NCI-H128 (cell line): Measurements from ENCODE around the gene RPL37.
"Not testable (repeated sequence)": the region's sequence is repeated elsewhere in the genome, so short reads cannot be mapped to it uniquely, and the experiment has no call there.

Experiments
- DNase-seq: peaks from one replicate; lab custom pipeline; 2025; ENCODE audit not compliant: unreplicated experiment; lab: John Stamatoyannopoulos, UW

The RPL37 gene

DNA sequence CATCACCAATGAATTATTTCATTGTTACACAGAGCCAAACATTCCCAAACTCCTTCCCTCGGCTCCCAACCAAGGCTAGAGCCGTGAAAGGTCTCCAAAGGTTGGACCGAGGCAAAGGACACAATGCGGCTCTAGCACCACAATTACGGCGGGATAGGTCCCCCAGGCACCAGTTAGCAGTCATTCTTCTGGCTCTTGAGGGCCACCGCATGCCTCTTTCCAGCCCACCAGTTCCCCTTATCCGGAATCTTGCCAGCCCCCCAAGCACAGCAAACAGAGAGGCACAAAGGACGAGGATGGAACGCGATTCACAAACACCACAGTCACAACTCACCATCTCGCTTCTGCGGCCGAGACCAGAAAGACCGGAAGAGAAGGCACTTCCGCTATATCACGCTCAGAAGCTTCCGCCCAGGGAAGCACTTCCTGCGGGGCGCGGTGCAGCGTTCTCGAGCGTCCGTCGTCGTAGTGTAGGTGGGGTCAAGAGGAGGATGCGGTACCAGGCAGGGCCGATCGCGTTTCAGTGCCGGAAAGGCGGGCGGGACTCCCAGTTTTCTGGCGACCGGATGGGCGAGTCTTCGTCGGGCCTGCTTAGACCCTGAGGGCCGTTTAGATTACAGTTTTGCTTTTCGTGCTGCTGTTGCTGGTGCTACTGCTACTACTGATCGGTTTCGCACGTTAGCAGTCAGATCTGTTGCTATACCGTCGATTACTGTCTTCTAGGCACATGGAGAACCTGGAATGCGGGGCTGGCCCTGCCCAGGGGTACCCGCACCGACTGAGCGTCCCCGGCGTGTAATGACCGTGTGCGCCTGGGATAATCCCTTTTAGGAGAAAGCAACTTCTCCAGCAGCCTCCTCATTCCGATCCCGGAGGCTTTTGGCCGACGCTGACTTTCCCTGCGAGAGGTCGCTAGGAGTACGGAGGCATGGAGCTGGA is at the start of gene RPL37:
TSS of gene RPL37 (minus strand) at position 374 of the 939 bp plus-strand sequence. CDS start at position 337, 37 bp downstream.
- peak; percentile 91 for DNase-seq

DNA sequence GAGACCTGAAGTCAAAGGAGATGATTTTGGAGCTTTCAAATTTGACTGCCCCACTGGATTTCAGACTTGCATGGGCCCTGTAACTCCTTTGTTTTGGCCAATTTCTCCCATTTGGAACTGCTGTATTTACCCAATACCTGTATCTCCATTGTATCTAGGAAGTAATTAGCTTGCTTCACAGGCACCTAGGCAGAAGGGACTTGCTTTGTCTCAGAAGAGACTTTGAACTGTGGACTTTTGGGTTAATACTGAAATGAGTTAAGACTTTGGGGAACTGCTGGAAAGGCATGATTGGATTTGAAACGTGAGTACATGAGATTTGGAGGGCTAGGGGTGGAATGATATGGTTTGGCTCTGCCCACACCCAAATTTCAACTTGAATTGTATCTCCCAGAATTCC is 48.0 kb upstream of the RPL37 start:
- not testable (repeated sequence) for DNase-seq

DNA sequence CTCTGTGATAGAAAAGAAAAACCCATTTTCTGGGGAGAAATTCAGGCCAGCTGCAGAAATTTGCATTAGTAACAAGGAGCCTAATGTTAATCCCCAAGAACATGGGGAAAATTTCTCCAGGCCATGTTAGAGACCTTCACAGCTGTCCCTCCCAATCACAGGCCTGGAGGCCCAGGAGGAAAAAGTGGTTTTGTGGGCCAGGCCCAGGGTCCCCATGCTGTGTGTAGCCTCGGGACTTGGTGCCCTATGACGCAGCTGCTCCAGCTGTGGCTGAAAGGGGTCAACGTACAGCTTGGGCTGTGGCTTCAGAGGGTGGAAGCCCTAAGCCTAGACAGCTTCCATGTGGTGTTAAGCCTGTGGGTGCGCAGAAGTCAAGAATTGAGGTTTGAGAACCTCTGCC is 47.3 kb upstream of the RPL37 start:
- no peak for DNase-seq

DNA sequence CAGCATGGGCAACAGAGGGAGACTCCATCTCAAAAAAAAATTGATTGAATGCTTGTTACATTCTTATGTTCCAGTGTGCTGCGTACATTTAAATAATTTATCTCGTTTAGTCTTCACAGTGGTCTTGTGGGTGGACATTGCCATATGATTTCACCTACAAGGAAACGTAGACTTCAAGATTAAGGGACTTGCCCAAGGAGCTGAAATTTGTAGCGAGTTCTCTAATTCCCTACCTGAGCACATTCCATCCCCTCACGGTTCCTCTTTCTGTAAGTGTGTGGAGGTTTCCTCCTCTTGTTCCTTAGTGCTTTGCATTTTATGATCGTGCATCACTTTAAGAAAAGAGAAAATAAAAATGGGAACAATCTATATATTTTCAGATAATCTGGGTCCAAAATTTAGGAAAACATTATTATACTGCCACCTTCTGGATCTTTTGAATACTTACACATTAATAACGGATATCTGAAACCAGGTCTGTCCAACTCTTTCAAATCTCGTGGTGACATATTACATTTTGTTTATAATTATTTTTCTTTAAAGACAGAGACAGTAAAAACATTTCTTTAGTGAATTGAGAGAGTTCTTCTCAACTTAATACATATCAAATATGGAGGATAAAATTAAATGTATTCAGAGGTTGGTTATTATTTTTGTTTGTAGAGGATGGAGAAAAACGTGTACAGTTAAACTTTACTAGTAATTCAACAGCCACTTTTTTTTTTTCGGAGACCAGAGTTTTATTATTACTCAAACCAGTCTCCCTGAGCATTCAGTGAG is 44.3 kb upstream of the RPL37 start:
- no peak for DNase-seq

DNA sequence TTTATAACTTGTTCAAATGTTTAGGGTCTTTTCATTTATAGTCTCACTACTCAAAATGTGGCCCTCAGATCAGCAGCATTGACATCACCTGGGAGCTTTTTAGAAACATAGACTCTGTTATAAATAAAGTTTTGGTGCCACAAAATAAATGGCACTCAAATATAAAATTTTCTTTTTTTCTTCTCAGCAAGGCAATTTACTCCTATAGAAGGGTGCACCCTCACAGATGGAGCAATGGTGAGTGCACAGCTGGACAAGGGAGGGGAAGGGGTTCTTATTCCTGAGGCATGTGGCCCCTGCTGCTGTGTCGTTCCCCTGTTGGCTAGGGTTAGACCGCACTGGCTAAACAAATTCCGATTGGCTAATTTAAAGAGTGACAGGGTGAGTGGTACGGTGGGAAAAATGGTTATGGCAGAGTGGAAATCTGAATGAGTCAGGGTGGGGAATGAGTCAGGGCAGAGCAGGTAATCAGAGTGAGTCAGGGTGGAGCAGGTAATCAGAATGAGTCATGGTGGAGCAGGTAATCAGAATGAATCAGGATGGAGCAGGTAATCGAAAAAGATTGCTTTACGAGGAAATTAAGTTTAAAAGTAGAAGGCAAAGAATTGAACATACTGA is 42.5 kb upstream of the RPL37 start:
- DNase-seq = no peak

DNA sequence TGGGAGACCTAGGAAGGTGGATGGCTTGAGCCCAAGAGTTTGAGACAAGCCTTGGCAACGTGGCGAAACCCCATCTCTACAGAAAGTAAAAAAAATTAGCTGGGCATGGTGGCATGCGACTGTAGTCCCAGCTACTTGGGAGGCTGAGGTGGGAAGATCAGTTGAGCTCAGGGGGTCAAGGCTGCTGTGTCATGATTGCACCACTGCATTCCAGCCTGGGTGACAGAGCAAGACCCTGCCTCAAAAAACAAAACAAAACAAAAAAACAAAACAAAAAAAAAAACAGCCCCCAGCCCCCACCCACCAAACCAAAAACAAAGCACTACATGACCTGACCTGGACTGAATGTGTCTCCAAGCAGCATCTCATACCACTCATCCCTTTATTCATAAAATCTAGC is 40.9 kb upstream of the RPL37 start:
- DNase-seq = no peak

DNA sequence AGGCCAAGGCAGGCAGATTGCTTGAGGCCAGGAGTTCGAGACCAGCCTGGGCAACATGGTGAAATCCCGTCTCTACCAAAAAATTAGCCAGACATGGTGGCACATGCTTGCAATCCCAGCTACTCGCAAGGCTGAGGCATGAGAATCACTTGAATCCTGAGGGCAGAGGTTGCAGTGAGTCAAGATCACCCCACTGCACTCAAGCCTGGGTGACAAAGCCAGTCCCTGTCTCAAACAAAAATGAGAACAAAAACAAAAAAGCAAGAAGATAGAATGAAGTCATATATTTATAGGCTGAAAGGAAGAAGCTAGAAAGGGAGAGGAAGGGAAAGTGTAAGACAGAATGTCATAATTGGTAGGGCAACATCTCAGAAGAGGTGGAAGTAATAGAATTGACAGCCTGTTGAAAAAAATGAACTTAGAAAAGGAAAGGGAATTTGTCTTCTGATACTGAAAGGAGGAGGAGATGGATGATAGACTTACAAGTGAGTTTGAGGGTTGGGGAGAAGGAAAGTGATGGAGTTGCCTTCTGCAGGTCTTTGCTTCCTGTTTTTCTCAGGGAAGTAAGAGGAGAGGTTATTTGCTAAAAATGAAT is 38.4 kb upstream of the RPL37 start:
- DNase-seq = no peak

DNA sequence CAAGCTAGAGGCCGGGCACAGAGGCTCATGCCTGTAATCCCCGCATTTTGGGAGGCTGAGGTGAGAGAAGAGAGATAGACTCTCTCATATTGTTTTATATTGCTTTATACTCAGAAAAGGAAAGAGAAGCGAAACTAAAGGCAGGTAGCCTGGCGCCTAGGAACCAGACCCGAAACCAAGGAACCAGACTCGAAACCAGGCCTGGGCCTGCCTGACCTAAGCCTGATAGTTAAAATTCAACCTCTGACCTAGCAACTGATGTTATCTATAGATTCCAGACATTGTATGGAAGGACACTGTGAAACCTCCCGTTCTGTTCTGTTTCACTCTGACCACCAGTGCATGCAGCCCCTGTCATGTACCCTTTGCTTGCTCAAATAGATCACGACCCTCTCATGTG is 37.2 kb upstream of the RPL37 start:
- DNase-seq = not testable (repeated sequence)

DNA sequence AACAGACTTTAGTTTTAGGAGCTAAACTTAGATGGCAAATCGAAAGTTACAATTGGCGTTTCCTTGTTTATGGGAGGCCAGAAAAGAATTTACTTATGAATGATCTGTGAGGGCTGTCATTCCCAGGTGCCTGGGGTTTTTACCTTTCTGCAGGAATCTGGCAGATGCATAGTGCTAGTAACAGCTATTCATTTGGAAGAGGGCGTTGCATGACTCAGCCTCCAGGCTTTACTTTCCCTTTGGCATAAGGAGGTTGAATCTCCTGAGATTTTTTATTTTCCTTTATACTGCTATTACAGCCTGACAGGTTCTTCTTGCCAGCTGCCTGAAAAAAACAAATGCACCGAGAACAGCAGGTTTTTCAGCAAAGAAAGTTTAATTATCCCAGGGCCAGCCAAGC is 36.2 kb upstream of the RPL37 start:
- no peak for DNase-seq

DNA sequence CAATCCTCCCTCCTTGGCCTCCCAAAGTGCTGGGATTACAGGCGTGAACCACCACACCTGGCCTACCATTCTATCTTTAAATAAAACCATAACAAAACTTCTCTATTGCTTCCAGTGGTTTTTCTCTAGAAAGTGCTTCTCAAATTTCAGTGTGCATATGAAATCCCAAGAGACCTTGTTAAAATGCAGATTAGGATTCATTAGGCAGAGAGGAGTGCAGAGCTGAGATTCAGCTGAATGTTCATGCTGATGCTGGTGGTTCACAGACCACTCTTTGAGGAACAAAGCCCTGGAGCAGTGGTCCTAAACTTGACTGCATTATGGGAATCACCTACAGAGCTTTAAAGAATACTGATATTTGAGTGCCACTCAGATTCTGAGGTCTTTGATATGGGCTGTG is 34.4 kb upstream of the RPL37 start:
- DNase-seq = no peak

DNA sequence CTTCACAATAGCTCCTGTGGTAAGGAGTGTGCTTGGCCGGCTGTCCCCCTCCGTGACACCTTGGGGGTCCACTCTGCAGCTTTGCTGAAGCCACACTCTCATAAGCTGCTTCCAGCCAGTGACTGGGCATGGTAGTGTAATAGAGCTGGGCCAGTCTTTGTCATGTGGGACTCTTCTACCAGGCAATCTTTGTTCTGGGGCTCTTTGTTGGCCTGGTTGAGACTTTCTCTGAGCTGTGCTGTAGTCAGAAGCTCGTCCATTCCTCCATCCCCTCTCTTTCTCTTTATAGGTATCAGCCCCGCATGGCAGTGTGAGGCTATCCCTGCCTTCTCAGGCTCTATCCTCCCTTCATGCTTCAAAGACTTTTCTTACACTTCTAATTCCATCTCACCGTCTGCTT is 31.8 kb upstream of the RPL37 start:
- DNase-seq = no peak

DNA sequence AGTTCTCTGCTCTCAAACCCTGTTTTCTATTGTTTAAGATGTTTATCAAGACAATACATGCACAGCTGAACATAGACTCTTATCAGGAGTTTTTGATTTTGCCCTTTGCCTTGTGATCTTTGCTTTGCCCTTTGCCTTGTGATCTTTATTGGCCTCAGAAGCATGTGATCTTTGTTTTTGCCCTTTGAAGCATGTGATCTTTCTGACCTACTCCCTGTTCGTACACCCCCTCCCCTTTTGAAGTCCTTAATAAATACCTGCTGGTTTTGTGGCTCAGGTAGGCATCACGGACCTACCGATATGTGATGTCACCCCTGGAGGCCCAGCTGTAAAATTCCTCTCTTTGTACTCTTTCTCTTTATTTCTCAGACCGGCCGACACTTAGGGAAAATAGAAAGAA is 30.0 kb upstream of the RPL37 start:
- DNase-seq = not testable (repeated sequence)

DNA sequence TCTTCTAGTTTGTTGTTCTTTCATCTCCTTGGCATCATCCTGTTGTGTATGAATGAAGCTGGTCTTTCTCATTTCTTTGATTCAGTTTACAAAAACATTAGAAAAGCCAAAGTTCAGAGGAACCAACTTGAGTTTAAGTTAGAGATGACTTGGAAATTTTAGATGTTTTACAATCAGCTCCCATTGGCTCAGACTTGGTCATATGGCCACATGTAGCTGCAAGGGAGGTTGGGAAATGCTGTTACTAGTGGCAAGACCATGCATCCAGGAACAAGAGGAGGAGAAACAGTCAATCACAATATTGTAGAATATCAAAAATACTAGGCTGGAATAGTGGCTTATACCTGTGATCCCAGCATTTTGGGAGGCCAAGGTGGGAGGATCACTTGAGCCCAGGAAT is 25.7 kb upstream of the RPL37 start:
- no peak for DNase-seq

DNA sequence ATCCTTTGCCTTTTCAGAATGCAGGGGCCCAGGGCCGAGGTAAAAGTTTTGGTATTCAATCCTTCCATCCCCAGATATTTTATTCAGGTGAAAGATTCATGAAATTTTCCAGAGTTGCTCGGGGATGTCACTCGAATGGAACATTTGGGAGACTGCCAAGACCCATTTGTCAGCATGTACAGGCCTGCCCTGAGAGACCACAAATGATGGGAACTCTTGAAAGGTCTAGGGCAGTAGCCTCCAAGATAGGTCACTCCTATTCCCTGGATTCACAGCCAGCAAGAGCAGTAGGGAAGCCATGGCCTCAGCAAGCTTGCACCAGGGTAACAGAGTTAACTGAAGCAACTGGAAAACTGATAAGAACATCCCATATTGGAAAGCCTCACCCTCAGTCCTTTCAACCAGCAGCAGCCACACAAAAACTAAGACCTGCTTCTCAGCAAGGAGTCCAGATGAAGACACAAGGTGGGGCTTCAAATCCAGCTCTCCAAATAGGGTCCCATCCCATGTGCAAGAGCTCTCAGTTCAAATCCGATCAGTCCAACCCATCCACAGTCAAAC is 18.7 kb upstream of the RPL37 start:
- no peak for DNase-seq

DNA sequence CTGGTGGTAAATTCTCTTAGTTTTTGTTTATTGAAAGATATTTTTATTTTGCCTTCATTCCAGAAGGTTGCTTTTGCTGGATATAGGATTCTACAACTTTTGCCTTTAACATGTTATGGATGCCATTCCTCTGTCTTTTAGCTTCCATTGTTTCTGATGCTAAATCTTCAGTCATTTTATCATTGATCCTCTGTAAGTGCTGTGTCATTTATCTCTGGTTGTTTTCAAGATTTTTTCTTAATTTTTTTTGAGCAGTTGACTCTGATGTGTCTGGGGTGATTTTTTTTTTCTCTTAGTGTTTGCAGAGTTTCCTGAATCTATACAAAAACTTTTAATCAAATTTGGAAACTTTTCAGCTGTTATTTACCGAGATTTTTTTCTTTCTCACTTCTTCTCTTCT is 12.5 kb upstream of the RPL37 start:
- no peak for DNase-seq

DNA sequence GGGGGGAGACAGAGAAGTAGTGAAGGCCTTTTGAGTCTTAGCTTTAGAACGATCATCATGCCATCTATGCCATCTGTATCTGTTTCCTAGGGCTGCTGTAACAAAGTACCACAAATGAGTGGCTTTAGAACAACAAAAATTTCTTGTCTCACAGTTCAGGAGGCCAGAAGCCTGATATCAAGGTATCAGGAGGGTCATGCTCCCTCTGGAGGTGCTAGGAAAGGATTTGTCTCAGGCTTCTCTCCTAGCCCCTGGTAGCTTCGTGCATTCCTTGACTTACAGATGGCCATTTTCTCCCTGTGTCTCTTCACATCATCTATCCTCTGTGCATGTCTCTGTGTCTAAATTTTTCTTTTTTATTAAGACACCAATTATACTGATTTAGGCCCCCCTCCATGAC is 11.3 kb upstream of the RPL37 start:
- DNase-seq = no peak

DNA sequence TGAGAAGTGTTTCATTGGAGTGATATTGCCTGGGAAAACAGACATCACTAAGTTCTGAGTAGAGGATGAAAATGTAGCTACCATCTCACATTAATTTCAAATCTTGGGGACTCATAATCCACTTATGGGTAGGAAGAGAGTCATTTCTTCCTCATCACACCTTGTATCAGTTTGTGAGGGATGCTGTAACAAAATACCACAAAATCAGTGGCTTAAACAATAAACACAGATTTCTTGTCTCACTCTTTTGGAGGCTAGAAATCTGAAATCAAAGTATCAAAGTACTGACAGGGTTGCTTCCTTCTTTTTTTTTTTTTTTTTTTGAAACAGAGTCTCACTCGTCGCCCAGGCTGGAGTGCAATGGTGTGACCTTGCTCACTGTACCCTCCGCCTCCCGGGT is 9.5 kb upstream of the RPL37 start:
- no peak for DNase-seq

DNA sequence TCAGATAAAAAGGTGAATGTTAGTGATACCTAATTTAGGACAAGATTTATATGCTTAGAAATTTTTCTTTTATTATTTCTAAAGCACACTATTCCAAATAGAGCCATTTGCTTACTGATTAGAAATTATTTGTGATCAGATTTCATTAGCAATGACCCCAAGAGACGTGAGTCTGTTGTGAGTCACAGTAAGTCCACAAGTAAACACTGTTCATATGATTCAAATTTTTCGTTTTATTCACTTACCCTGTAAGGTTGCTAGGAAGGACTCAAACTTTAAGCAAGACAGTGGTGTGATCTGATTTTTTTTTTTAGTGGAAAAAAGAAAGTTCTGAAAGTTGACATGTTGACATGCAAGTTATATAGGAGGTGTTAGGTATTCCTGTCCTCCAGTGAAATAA is 7.3 kb upstream of the RPL37 start:
- no peak for DNase-seq

DNA sequence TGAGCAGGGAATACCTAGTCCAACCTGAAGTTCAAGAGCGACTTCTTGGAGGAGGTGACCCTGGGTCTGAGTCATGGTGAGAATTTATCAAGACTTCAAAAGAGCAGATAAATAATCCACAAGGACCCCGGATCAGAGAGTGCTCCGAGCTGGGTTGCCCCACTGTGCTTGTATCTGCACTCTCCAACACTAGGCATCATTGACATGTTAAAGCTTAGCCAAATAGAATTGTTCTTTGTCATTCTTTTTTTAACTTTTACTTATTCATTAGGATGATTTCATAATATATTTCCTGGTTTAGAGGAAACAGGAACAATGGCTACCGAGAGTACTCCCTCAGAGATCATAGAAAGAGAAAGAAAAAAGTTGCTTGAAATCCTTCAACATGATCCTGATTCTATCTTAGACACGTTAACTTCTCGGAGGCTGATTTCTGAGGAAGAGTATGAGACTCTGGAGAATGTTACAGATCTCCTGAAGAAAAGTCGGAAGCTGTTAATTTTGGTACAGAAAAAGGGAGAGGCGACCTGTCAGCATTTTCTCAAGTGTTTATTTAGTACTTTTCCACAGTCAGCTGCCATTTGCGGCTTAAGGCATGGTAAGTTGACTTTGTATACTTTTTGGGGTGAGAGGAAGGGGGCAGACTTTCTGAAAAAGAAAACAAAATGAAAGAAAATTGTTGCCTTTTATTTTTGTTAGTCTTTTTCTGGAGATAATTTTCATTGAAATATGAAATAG is 6.2 kb upstream of the RPL37 start, which contains the start of gene CARD6:
TSS of gene CARD6 (plus strand) at position 300 of the 738 bp plus-strand sequence. CDS start at position 316, 16 bp downstream.
- no peak for DNase-seq

DNA sequence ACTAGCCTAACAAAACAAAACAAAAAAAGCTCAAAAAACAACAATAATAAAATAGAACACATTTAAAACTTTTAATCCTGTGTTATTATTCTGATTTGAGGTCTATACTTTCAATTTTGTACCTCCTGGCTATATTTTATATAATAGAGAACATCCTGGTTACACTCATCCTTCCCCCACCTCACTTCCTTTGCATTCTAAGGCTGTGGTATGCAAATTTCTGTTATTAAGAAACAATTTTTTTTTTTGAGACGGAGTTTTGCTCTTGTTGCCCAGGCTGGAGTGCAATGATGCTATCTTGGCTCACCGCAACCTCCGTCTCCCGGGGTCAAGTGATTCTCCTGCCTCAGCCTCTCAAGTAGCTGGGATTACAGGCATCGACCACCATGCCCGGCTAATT is 3.1 kb upstream of the RPL37 start:
- DNase-seq = no peak
